Caco-2 (cell line): ENCODE results near the gene MN1. TPM values are rescaled to one million over a fixed set of nuclear protein-coding genes. Genes with fewer than 3 reads are reported as not detected.

Source experiments
- BruUV-seq: library from RNA; stranded (reverse); fragments of 400-500 nt; replicated peaks from 2 replicates; lab custom pipeline; 2021; lab: Mats Ljungman, UMichigan
- CTCF ChIA-PET: fragments of 300-600 bp; sonication (Branson Sonifier 250); formaldehyde crosslinking; loops from one replicate; lab custom pipeline; 2022; ENCODE audit warnings: antibody characterized with exemption; lab: Charles Lee
- POLR2A ChIA-PET: fragments of 300-600 bp; sonication (Branson Sonifier 250); formaldehyde crosslinking; loops from one replicate; lab custom pipeline; 2022; ENCODE audit warnings: antibody characterized with exemption; lab: Charles Lee
- DNase-seq, 2 experiments: peaks; one replicate each; pipeline versions ENCODE4 v3.0.0 to v3.0.0-alpha.2; 2020 to 2022
- H3K27me3 ChIP-seq: replicated peaks from 2 replicates; pipeline ENCODE4 v1.6.0; 2011; ENCODE audit warnings: low read length; ENCODE audit not compliant: control insufficient read depth, insufficient read depth
- H3K36me3 ChIP-seq: 2 replicates; pipeline ENCODE4 v1.5.1; 2011; ENCODE audit warnings: low read length; ENCODE audit not compliant: control insufficient read depth, insufficient read depth
- H3K4me1 ChIP-seq: fragments of 250-450 bp; sonication (Bioruptor Pico); 2 replicates; pipeline ENCODE4 v1.5.1; 2020; ENCODE audit warnings: mild to moderate bottlenecking
- H3K4me3 ChIP-seq: 2 replicates; pipeline ENCODE4 v1.5.1; 2011; ENCODE audit warnings: low read depth, mild to moderate bottlenecking, control low read depth, low read length
- H3K9me3 ChIP-seq: fragments of 250-450 bp; sonication (Bioruptor Pico); 2 replicates; pipeline ENCODE4 v1.5.1; 2020; ENCODE audit warnings: mild to moderate bottlenecking, moderate library complexity
- H3K27ac Mint-ChIP-seq: one replicate; pipeline ENCODE4 v1.8.0; 2022; ENCODE audit warnings: mixed read lengths; ENCODE audit not compliant: unreplicated experiment
- H3K27me3 Mint-ChIP-seq: one replicate; pipeline ENCODE4 v1.8.0; 2022; ENCODE audit warnings: mixed read lengths; ENCODE audit not compliant: insufficient read depth, unreplicated experiment
- H3K36me3 Mint-ChIP-seq: one replicate; pipeline ENCODE4 v1.8.0; 2022; ENCODE audit warnings: mild to moderate bottlenecking, mixed read lengths; ENCODE audit not compliant: insufficient read depth, unreplicated experiment
- H3K4me1 Mint-ChIP-seq: one replicate; pipeline ENCODE4 v1.8.0; 2022; ENCODE audit warnings: low read depth, mixed read lengths; ENCODE audit not compliant: unreplicated experiment
- H3K4me3 Mint-ChIP-seq: one replicate; pipeline ENCODE4 v1.8.0; 2022; ENCODE audit warnings: mild to moderate bottlenecking, moderate library complexity, mixed read lengths; ENCODE audit not compliant: unreplicated experiment
- H3K9me3 Mint-ChIP-seq: one replicate; pipeline ENCODE4 v1.8.0; 2022; ENCODE audit warnings: mixed read lengths; ENCODE audit not compliant: unreplicated experiment
- intact Hi-C: fragments of 100-400 bp; cut with micrococcal nuclease; formaldehyde crosslinking; loops from one replicate; pipeline ENCODE4 v1.10.0; 2022; ENCODE audit not compliant: unreplicated experiment
- total RNA-seq: library from RNA; stranded (reverse); gene quantifications from 2 replicates; pipeline ENCODE4 v1.2.3, GENCODE V29; 2022
- TF ChIP-seq, protein P1 (sequence below), 2 experiments: fragments of 200-600 bp in 1 of 2; IDR thresholded peaks; 1 replicate in 1 of 2; 2 replicates in 1 of 2; pipeline versions ENCODE4 v1.5.1 to v1.8.0; 2011 to 2022; ENCODE audit warnings: antibody characterized with exemption in 1 of 2, control low read depth in 1 of 2, inconsistent platforms in 1 of 2, low read depth in 1 of 2, low read length in 1 of 2, mild to moderate bottlenecking in 1 of 2, moderate library complexity in 1 of 2; ENCODE audit not compliant: insufficient read depth in 1 of 2, severe bottlenecking in 1 of 2, unreplicated experiment in 1 of 2

Gene MN1
- total RNA-seq, 1 experiment from 2014 or later = 0.32 TPM

DNA sequence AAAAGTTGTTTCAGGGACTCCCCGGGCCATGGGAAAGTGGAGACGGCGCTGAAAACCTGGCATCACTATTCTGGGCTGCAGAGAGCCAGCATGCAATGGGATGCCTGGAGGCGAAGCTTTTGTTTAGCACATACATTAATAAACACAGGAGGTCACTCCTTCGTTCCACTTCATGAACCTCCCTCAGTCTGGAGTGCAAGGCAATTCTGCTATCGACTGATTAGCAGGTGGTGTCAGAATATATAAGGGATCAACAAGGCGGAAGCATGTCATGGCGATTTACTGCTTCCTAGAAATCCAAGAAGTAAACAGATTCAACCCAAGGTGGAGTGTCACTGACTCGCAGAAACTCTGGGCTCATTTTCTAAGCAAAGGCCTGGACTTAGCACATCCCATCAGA, 45.4 kb upstream of the MN1 start:
- DNase-seq = no peak
- Histone ChIP-seq H3K4me1 (no peaks in the 10 kb centered on the region), H3K27me3 (no peaks in the 10 kb centered on the region), H3K36me3 (no peaks in the 10 kb centered on the region; the same call in 1 of the 2 replicates), H3K4me3 (no peak overlapping the region), H3K9me3 (no peaks in the 10 kb centered on the region)
- TF ChIP-seq, protein P1, sequence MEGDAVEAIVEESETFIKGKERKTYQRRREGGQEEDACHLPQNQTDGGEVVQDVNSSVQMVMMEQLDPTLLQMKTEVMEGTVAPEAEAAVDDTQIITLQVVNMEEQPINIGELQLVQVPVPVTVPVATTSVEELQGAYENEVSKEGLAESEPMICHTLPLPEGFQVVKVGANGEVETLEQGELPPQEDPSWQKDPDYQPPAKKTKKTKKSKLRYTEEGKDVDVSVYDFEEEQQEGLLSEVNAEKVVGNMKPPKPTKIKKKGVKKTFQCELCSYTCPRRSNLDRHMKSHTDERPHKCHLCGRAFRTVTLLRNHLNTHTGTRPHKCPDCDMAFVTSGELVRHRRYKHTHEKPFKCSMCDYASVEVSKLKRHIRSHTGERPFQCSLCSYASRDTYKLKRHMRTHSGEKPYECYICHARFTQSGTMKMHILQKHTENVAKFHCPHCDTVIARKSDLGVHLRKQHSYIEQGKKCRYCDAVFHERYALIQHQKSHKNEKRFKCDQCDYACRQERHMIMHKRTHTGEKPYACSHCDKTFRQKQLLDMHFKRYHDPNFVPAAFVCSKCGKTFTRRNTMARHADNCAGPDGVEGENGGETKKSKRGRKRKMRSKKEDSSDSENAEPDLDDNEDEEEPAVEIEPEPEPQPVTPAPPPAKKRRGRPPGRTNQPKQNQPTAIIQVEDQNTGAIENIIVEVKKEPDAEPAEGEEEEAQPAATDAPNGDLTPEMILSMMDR (IDR thresholded peaks at IDR 0.05; ENCODE audit: insufficient read depth in 1 of 2, low read depth in 1 of 2, low read length in 1 of 2, severe bottlenecking in 1 of 2, unreplicated experiment in 1 of 2) = no peak
- Mint-ChIP-seq H3K9me3 (no peaks in the 10 kb centered on the region), H3K27me3 (no peaks in the 10 kb centered on the region), H3K4me1 (no peaks in the 10 kb centered on the region), H3K4me3 (no peak overlapping the region), H3K27ac (no peak overlapping the region), H3K36me3 (peaks cover 39% of the 10 kb centered on the region)
- intact Hi-C loops = no loop called here
- ChIA-PET POLR2A (no interaction called here), CTCF (no interaction called here)
- BruUV-seq = no TSS peak

DNA sequence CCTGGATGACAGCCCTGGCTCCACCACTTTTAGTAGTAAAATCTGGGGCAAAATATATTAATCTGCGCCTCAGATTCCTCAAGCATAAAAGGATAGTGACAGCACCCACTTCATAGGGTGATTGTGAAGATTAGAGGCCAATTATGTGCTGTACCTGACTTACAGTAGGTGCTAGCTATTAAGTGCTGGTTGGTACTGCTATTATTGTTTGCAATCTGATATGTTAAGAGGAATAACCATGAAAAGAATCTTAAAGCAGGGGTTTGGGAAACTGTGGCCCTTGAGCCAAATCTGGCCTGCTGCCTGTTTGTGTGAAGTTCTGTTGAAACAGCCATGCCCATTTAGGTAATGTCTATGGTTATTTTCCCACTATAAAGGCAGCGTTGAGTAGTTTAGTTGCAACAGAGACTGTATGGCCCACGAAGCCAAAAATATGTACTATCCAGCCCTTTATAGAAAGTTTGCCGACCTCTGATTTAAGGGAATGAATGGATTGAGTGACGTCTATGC, 44.7 kb upstream of the MN1 start:
- TF ChIP-seq, protein P1 (IDR thresholded peaks at IDR 0.05; ENCODE audit: insufficient read depth in 1 of 2, low read depth in 1 of 2, low read length in 1 of 2, severe bottlenecking in 1 of 2, unreplicated experiment in 1 of 2) = no peak
- ChIA-PET CTCF (no interaction called here), POLR2A (no interaction called here)
- H3K4me1 ChIP-seq = no peaks in the 10 kb centered on the region
- H3K27me3 Mint-ChIP-seq = no peaks in the 10 kb centered on the region
- H3K9me3 ChIP-seq = no peaks in the 10 kb centered on the region
- no peaks in the 10 kb centered on the region for H3K27me3 ChIP-seq
- H3K4me3 Mint-ChIP-seq = no peak overlapping the region
- BruUV-seq = no TSS peak
- no peak overlapping the region for H3K4me3 ChIP-seq
- H3K4me1 Mint-ChIP-seq = no peaks in the 10 kb centered on the region
- no peak overlapping the region for H3K27ac Mint-ChIP-seq
- H3K36me3 Mint-ChIP-seq = peaks cover 34% of the 10 kb centered on the region
- DNase-seq = no peak
- intact Hi-C loops = no loop called here
- no peaks in the 10 kb centered on the region; the same call in 1 of the 2 replicates for H3K36me3 ChIP-seq
- H3K9me3 Mint-ChIP-seq = no peaks in the 10 kb centered on the region

DNA sequence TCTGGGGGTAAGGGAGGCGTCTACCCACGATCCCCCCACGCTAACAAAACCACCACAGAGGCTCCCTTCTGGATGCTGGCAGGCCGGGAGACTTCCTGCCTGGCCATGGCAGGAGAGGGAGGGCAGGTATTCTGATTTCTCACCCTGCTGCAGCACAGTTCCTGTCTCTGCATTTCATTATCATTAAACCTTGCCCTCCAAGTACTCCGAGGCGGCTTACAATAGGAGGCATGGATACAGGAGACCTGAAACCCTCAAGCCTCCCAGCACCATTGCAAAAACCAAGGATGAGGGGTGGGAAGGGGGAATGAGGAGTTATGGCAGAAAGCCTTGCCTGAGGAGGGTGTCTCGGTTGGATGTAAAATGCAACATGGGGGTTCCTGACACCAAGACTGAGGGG, 44.1 kb upstream of the MN1 start:
- Histone ChIP-seq H3K4me1 (no peaks in the 10 kb centered on the region), H3K9me3 (no peaks in the 10 kb centered on the region), H3K27me3 (no peaks in the 10 kb centered on the region), H3K36me3 (no peaks in the 10 kb centered on the region; the same call in 1 of the 2 replicates), H3K4me3 (no peak overlapping the region)
- POLR2A ChIA-PET = no interaction called here
- BruUV-seq = no TSS peak
- Mint-ChIP-seq H3K9me3 (no peaks in the 10 kb centered on the region), H3K4me1 (no peaks in the 10 kb centered on the region), H3K27me3 (no peaks in the 10 kb centered on the region), H3K27ac (no peak overlapping the region), H3K36me3 (peaks cover 30% of the 10 kb centered on the region), H3K4me3 (no peak overlapping the region)
- TF ChIP-seq, protein P1 (IDR thresholded peaks at IDR 0.05; ENCODE audit: insufficient read depth in 1 of 2, low read depth in 1 of 2, low read length in 1 of 2, severe bottlenecking in 1 of 2, unreplicated experiment in 1 of 2) = no peak
- intact Hi-C loops = no loop called here
- CTCF ChIA-PET = no interaction called here
- DNase-seq = no peak
